Activated T-cell treated with anti-CD3 and anti-CD28 coated beads, Interleukin-2, amount 50 U/mL, for 24 hours (primary cell): Measurements from ENCODE around the gene WIPI1.
A peak's percentile ranks its signal among the peaks of the same experiment; 100 is the strongest.
"Not testable (repeated sequence)": the region's sequence is repeated elsewhere in the genome, so short reads cannot be mapped to it uniquely, and the experiment has no call there.

ENCODE experiments used
- DNase-seq: peaks from one replicate; pipeline ENCODE4 v3.0.0-alpha.2; 2020
- H3K27ac Mint-ChIP-seq: 2 replicates; pipeline ENCODE4 v1.8.0; 2020; ENCODE audit warnings: mild to moderate bottlenecking, mixed read lengths
- H3K27me3 Mint-ChIP-seq: 2 replicates; pipeline ENCODE4 v1.8.0; 2020; ENCODE audit warnings: mixed read lengths
- H3K36me3 Mint-ChIP-seq: 2 replicates; pipeline ENCODE4 v1.8.0; 2020; ENCODE audit warnings: low read depth, mixed read lengths
- H3K4me1 Mint-ChIP-seq: 2 replicates; pipeline ENCODE4 v1.8.0; 2020; ENCODE audit warnings: low read depth, mixed read lengths
- H3K4me3 Mint-ChIP-seq: 2 replicates; pipeline ENCODE4 v1.8.0; 2020; ENCODE audit warnings: mild to moderate bottlenecking, moderate library complexity, mixed read lengths
- H3K9me3 Mint-ChIP-seq: 2 replicates; pipeline ENCODE4 v1.8.0; 2020; ENCODE audit warnings: mixed read lengths

The WIPI1 gene

DNA sequence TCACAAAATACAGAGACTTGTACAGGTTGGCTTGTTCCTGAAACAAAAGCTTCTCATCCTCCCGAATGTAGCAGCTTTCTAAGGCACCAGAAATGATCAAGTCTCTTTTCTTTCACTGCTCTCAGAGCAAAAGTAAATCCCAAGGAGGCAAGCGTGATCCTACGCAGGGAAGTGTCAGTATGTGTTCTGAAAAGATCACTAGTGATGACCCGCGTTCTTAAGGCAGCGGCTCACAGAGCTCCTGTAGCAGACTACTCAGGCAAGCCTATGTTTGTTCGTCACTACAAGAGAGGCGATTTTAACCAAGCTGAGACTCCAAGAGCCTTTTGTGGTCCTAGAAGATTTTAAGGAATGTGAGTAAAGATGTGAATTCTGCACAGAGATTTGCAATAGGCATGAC lies 34.5 kb downstream of the WIPI1 start:
- Mint-ChIP-seq H3K4me3 (no peak overlapping the region), H3K36me3 (peaks cover 25% of the 10 kb centered on the region), H3K27ac (no peak overlapping the region), H3K27me3 (no peaks in the 10 kb centered on the region), H3K9me3 (no peaks in the 10 kb centered on the region), H3K4me1 (no peaks in the 10 kb centered on the region)
- no peak for DNase-seq

DNA sequence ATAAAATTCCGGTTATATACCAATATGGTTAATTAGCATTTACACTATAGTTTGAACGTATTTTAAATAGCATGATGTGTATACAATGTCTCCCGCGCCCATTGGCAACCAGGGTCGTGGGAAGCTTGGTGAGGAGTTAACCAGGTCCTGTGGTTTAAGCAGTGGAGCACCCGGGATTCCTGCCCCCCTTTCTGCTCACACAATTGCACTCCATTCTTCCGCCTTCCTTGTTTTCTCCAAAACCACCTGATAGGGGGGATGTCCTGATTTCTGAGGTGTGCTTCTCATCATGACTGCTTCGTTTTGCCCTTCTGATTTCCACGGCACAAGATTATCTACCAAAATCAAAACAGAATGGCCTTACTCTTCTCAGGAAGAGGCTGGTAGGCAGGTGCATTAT lies 35.8 kb downstream of the WIPI1 start:
- no peaks in the 10 kb centered on the region for H3K4me1 Mint-ChIP-seq
- H3K27ac Mint-ChIP-seq: no peak overlapping the region
- H3K27me3 Mint-ChIP-seq: no peaks in the 10 kb centered on the region
- H3K9me3 Mint-ChIP-seq: no peaks in the 10 kb centered on the region
- no peak overlapping the region for H3K4me3 Mint-ChIP-seq
- peaks cover 27% of the 10 kb centered on the region for H3K36me3 Mint-ChIP-seq
- DNase-seq: no peak

GRCh38 chr17:68420065-68420464 lies 37.2 kb downstream of the WIPI1 start:
- Mint-ChIP-seq H3K4me3 (no peak overlapping the region), H3K27ac (no peak overlapping the region), H3K9me3 (no peaks in the 10 kb centered on the region), H3K4me1 (peaks cover 11% of the 10 kb centered on the region), H3K27me3 (no peaks in the 10 kb centered on the region), H3K36me3 (peaks cover 26% of the 10 kb centered on the region)
- no peak for DNase-seq

- H3K27ac Mint-ChIP-seq: no peak overlapping the region
- no peak overlapping the region for H3K4me3 Mint-ChIP-seq
- no peaks in the 10 kb centered on the region for H3K9me3 Mint-ChIP-seq
- H3K27me3 Mint-ChIP-seq: no peaks in the 10 kb centered on the region
- no peak for DNase-seq
- peaks cover 23% of the 10 kb centered on the region for H3K36me3 Mint-ChIP-seq
- H3K4me1 Mint-ChIP-seq: peaks cover 23% of the 10 kb centered on the region
These were observed 38.4 kb downstream of the WIPI1 start for GRCh38 chr17:68418876-68419275.

- peaks cover 24% of the 10 kb centered on the region for H3K4me1 Mint-ChIP-seq
- no peaks in the 10 kb centered on the region for H3K27me3 Mint-ChIP-seq
- no peaks in the 10 kb centered on the region for H3K9me3 Mint-ChIP-seq
- no peak overlapping the region for H3K27ac Mint-ChIP-seq
- peaks cover 23% of the 10 kb centered on the region for H3K36me3 Mint-ChIP-seq
- no peak for DNase-seq
- H3K4me3 Mint-ChIP-seq: no peak overlapping the region
These were observed 40.0 kb downstream of the WIPI1 start for GRCh38 chr17:68417317-68417716.

GRCh38 chr17:68414901-68415300 lies 42.4 kb downstream of the WIPI1 start:
- not testable (repeated sequence) for DNase-seq
- peak overlapping the region; percentile 65 for H3K27ac Mint-ChIP-seq

GRCh38 chr17:68413597-68414560 lies 43.4 kb downstream of the WIPI1 start:
- H3K36me3 Mint-ChIP-seq, H3K27me3 Mint-ChIP-seq, H3K9me3 Mint-ChIP-seq: not testable (repeated sequence)
- Mint-ChIP-seq H3K4me1 (peaks cover 24% of the 10 kb centered on the region), H3K4me3 (peak overlapping the region; percentile 89), H3K27ac (peak overlapping the region; percentile 65)
- DNase-seq: peak; percentile 62

More at GRCh38 chr17:68414901-68415300, 42.4 kb downstream of the WIPI1 start:
- Mint-ChIP-seq H3K4me3 (peak overlapping the region; percentile 89), H3K4me1 (peaks cover 24% of the 10 kb centered on the region)
- H3K36me3 Mint-ChIP-seq, H3K9me3 Mint-ChIP-seq, H3K27me3 Mint-ChIP-seq: not testable (repeated sequence)

- DNase-seq, H3K4me3 Mint-ChIP-seq, H3K27ac Mint-ChIP-seq, H3K27me3 Mint-ChIP-seq, H3K4me1 Mint-ChIP-seq: not testable (repeated sequence)
- peaks cover 32% of the 10 kb centered on the region for H3K9me3 Mint-ChIP-seq
- H3K36me3 Mint-ChIP-seq: peaks cover 23% of the 10 kb centered on the region
These were observed 49.6 kb downstream of the WIPI1 start for GRCh38 chr17:68407656-68408055.

DNA sequence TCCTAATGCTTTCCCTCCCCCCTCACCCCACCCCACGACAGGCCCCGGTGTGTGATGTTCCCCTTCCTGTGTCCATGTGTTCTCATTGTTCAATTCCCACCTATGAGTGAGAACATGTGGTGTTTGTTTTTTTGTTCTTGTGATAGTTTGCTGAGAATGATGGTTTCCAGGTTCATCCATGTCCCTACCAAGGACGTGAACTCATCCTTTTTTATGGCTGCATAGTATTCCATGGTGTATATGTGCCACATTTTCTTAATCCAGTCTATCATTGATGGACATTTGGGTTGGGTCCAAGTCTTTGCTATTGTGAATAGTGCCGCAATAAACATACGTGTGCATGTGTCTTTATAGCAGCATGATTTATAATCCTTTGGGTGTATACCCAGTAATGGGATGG lies 53.5 kb downstream of the WIPI1 start:
- not testable (repeated sequence) for DNase-seq, H3K27me3 Mint-ChIP-seq, H3K27ac Mint-ChIP-seq, H3K4me3 Mint-ChIP-seq
- peaks cover 23% of the 10 kb centered on the region for H3K36me3 Mint-ChIP-seq
- H3K4me1 Mint-ChIP-seq: peaks cover 21% of the 10 kb centered on the region
- H3K9me3 Mint-ChIP-seq: peaks cover 32% of the 10 kb centered on the region

- DNase-seq: no peak
- H3K9me3 Mint-ChIP-seq: peaks cover 32% of the 10 kb centered on the region
- H3K27me3 Mint-ChIP-seq: no peaks in the 10 kb centered on the region
- no peak overlapping the region for H3K4me3 Mint-ChIP-seq
- peaks cover 27% of the 10 kb centered on the region for H3K4me1 Mint-ChIP-seq
- no peak overlapping the region for H3K27ac Mint-ChIP-seq
- H3K36me3 Mint-ChIP-seq: peaks cover 23% of the 10 kb centered on the region
These were observed 54.2 kb downstream of the WIPI1 start for GRCh38 chr17:68403122-68403521.

DNA sequence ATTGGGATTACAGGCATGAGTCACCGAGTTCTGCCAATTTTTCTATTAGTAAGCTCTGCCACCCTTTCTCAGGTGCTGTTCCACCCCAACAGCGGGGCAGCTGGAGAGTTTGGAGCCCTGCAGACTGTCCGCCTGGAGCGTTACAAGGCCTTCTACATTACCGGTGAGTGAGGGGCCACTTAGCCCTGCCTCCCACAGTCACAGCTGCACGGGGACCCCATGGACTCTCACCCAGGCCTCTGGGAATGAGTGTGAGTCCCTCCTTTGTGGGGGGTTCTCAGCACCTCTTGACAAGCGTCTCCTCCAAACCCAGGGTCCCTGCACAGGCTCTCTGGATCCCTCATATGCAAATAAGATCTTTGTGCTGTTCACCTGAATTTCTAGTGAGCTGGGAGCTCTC lies 56.0 kb downstream of the WIPI1 start:
- H3K9me3 Mint-ChIP-seq: peaks cover 18% of the 10 kb centered on the region
- no peak overlapping the region for H3K4me3 Mint-ChIP-seq
- H3K27me3 Mint-ChIP-seq: no peaks in the 10 kb centered on the region
- DNase-seq: no peak
- no peak overlapping the region for H3K27ac Mint-ChIP-seq
- peaks cover 15% of the 10 kb centered on the region for H3K36me3 Mint-ChIP-seq
- peaks cover 35% of the 10 kb centered on the region for H3K4me1 Mint-ChIP-seq

DNA sequence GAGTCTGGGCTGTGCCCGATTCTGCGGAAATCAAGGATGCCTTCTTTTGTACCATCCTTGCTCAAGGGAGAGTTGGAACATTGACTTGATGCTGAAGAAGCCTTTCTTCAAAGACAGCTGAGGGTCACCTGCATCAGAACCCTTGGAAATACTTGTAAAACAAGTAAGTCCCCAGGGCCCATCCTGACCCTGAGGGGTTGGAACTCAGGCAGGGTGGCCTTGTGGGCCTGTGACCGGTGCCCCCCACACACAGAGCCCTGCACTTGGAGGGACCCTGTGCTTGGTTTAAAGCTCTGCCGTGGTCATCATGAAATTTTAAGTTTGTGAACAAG lies 56.9 kb downstream of the WIPI1 start:
- Mint-ChIP-seq H3K4me3 (peak overlapping the region; percentile 52), H3K36me3 (peaks cover 9% of the 10 kb centered on the region), H3K27ac (peak overlapping the region; percentile 93), H3K9me3 (peaks cover 13% of the 10 kb centered on the region), H3K4me1 (peaks cover 35% of the 10 kb centered on the region), H3K27me3 (no peaks in the 10 kb centered on the region)
- peak; percentile 41 for DNase-seq

DNA sequence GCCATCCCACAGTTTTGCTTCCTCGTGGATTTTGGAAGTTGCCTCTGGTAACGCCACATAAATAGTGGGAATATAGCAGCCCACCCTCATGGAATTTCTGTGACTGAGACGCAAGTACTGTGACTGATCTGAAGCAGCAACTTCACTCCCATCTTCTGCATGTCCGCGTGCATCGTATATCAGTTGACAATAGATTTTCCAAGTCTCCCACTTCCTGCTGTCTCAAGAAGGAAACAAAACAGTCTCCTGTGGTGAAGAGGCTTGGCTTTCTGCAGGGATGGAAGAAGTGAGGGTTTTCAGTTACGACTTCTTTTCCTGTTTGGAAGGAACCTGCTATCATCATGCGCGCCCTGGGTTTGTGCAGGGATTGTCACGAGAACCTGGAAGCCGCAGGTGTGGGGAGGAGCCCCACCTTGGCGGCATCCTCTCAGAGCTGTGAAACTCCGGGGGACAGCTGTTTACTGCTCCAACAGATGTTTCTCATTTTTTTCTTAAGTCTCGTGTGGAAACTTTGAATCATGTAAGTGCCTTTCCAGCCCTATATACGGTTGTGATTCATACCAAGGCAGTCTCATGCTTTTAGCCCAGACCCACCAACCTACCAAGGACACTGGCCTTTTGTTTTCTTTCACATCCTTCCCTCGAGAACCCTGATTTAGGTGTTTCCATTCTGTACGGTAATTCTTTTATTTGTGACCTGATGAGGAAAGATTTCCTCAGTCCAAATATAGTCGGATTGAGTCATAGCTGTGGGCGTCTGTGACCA lies 57.5 kb downstream of the WIPI1 start:
- peak overlapping the region; percentile 52 for H3K4me3 Mint-ChIP-seq
- H3K36me3 Mint-ChIP-seq: peaks cover 10% of the 10 kb centered on the region
- peaks cover 35% of the 10 kb centered on the region for H3K4me1 Mint-ChIP-seq
- peaks cover 12% of the 10 kb centered on the region for H3K9me3 Mint-ChIP-seq
- DNase-seq: peak; percentile 53
- H3K27ac Mint-ChIP-seq: peak overlapping the region; percentile 93
- H3K27me3 Mint-ChIP-seq: no peaks in the 10 kb centered on the region

- peak overlapping the region; percentile 93 for H3K27ac Mint-ChIP-seq
These were observed 58.3 kb downstream of the WIPI1 start for GRCh38 chr17:68398691-68399637.

More at GRCh38 chr17:68398691-68399637, 58.3 kb downstream of the WIPI1 start:
- Mint-ChIP-seq H3K9me3 (peaks cover 6% of the 10 kb centered on the region), H3K4me3 (no peak overlapping the region), H3K27me3 (no peaks in the 10 kb centered on the region), H3K4me1 (peaks cover 35% of the 10 kb centered on the region), H3K36me3 (peaks cover 9% of the 10 kb centered on the region)
- peak; percentile 51 for DNase-seq
